Chondrocyte (in vitro differentiated cells): Measurements from ENCODE around the gene CASP10. TPM values are rescaled to one million over a fixed set of nuclear protein-coding genes. Genes with fewer than 3 reads are reported as not detected.
A peak's percentile ranks its signal among the peaks of the same experiment; 100 is the strongest.
"Not testable (repeated sequence)": the region's sequence is repeated elsewhere in the genome, so short reads cannot be mapped to it uniquely, and the experiment has no call there.

Source experiments
- DNase-seq: peaks from one replicate; pipeline ENCODE4 v3.0.0; 2021; ENCODE audit warnings: mixed read lengths, low spot score
- H3K27ac Mint-ChIP-seq: one replicate; pipeline ENCODE4 v1.8.0; 2021; ENCODE audit warnings: mild to moderate bottlenecking, moderate library complexity, mixed read lengths; ENCODE audit not compliant: unreplicated experiment
- H3K27me3 Mint-ChIP-seq: 2 replicates; pipeline ENCODE4 v1.8.0; 2021; ENCODE audit warnings: low read depth, mixed read lengths
- H3K36me3 Mint-ChIP-seq: 2 replicates; pipeline ENCODE4 v1.8.0; 2021; ENCODE audit warnings: low read depth, mixed read lengths
- H3K4me1 Mint-ChIP-seq: 2 replicates; pipeline ENCODE4 v1.8.0; 2021; ENCODE audit warnings: low read depth, mild to moderate bottlenecking, mixed read lengths
- H3K4me3 Mint-ChIP-seq: one replicate; pipeline ENCODE4 v1.8.0; 2021; ENCODE audit warnings: mild to moderate bottlenecking, moderate library complexity, mixed read lengths; ENCODE audit not compliant: unreplicated experiment
- H3K9me3 Mint-ChIP-seq: 2 replicates; pipeline ENCODE4 v1.8.0; 2021; ENCODE audit warnings: low read depth, mixed read lengths
- CTCF ChIP-seq: fragments of 200-600 bp; sonication (generic); IDR thresholded peaks from 2 replicates; pipeline ENCODE4 v1.5.0; 2021; ENCODE audit warnings: antibody characterized with exemption, mild to moderate bottlenecking, moderate library complexity
- total RNA-seq: library from RNA; stranded (reverse); gene quantifications from 3 replicates; pipeline ENCODE4 v1.2.1, GENCODE V29; 2021

CASP10 gene
- total RNA-seq, 1 donor from 2014 or later = 0.05 TPM

- Mint-ChIP-seq H3K4me1 (peaks cover 35% of the 10 kb centered on the region), H3K27ac (peak overlapping the region; percentile 84), H3K36me3 (peaks cover 3% of the 10 kb centered on the region), H3K9me3 (no peaks in the 10 kb centered on the region), H3K27me3 (no peaks in the 10 kb centered on the region), H3K4me3 (no peak overlapping the region)
- no peak for TF ChIP-seq CTCF
- no peak for DNase-seq
These were observed 33.7 kb upstream of the CASP10 start for GRCh38 chr2:201149064-201149820.

GRCh38 chr2:201149821-201150165 is 33.1 kb upstream of the CASP10 start:
- Mint-ChIP-seq H3K4me1 (peaks cover 35% of the 10 kb centered on the region), H3K27ac (peak overlapping the region; percentile 76)
- not testable (repeated sequence) for H3K9me3 Mint-ChIP-seq, H3K27me3 Mint-ChIP-seq, DNase-seq, H3K36me3 Mint-ChIP-seq, H3K4me3 Mint-ChIP-seq

GRCh38 chr2:201150454-201151020 is 32.4 kb upstream of the CASP10 start:
- H3K4me1 Mint-ChIP-seq = peaks cover 35% of the 10 kb centered on the region
- peak overlapping the region; percentile 93 for H3K27ac Mint-ChIP-seq
- DNase-seq = no peak
- H3K27me3 Mint-ChIP-seq = no peaks in the 10 kb centered on the region
- no peak overlapping the region for H3K4me3 Mint-ChIP-seq
- peaks cover 3% of the 10 kb centered on the region for H3K36me3 Mint-ChIP-seq
- no peak for TF ChIP-seq CTCF
- no peaks in the 10 kb centered on the region for H3K9me3 Mint-ChIP-seq

GRCh38 chr2:201151127-201151981 is 31.6 kb upstream of the CASP10 start:
- peak overlapping the region; percentile 14 for H3K4me3 Mint-ChIP-seq
- no peaks in the 10 kb centered on the region for H3K27me3 Mint-ChIP-seq
- peaks cover 35% of the 10 kb centered on the region for H3K4me1 Mint-ChIP-seq
- H3K9me3 Mint-ChIP-seq = no peaks in the 10 kb centered on the region
- peak overlapping the region; percentile 93 for H3K27ac Mint-ChIP-seq
- peaks cover 3% of the 10 kb centered on the region for H3K36me3 Mint-ChIP-seq
- TF ChIP-seq CTCF = no peak
- DNase-seq = no peak

GRCh38 chr2:201152517-201152916 is 30.4 kb upstream of the CASP10 start:
- no peak for DNase-seq
- Mint-ChIP-seq H3K4me3 (no peak overlapping the region), H3K36me3 (peaks cover 3% of the 10 kb centered on the region), H3K9me3 (no peaks in the 10 kb centered on the region), H3K27ac (peak overlapping the region; percentile 47), H3K4me1 (peaks cover 35% of the 10 kb centered on the region), H3K27me3 (no peaks in the 10 kb centered on the region)
- TF ChIP-seq CTCF = no peak
